Neural progenitor cell (in vitro differentiated cells): ENCODE data around the gene GLIPR1L2.

Source experiments
- EZH2 ChIP-seq: fragments of 200-600 bp; sonication (generic); IDR thresholded peaks from 2 replicates; pipeline ENCODE4 v1.6.1; 2017; ENCODE audit warnings: antibody characterized with exemption, mild to moderate bottlenecking, moderate library complexity
- TF ChIP-seq, protein P1 (sequence below): fragments of 200-600 bp; sonication (generic); IDR thresholded peaks from 2 replicates; pipeline ENCODE4 v1.5.1; 2017; ENCODE audit warnings: antibody characterized with exemption, mild to moderate bottlenecking

GRCh38 chr12:75409830-75410229 is 18.9 kb downstream of the GLIPR1L2 start:
- TF ChIP-seq EZH2: no peak
- TF ChIP-seq, protein P1, sequence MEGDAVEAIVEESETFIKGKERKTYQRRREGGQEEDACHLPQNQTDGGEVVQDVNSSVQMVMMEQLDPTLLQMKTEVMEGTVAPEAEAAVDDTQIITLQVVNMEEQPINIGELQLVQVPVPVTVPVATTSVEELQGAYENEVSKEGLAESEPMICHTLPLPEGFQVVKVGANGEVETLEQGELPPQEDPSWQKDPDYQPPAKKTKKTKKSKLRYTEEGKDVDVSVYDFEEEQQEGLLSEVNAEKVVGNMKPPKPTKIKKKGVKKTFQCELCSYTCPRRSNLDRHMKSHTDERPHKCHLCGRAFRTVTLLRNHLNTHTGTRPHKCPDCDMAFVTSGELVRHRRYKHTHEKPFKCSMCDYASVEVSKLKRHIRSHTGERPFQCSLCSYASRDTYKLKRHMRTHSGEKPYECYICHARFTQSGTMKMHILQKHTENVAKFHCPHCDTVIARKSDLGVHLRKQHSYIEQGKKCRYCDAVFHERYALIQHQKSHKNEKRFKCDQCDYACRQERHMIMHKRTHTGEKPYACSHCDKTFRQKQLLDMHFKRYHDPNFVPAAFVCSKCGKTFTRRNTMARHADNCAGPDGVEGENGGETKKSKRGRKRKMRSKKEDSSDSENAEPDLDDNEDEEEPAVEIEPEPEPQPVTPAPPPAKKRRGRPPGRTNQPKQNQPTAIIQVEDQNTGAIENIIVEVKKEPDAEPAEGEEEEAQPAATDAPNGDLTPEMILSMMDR: no peak
